Trophoblast cell (in vitro differentiated cells and primary cell): ENCODE data around the gene OR5H14.
"Not testable (repeated sequence)": the region's sequence is repeated elsewhere in the genome, so short reads cannot be mapped to it uniquely, and the experiment has no call there.

Source experiments
- DNase-seq, 2 donors: peaks; one replicate each; pipeline ENCODE4 v3.0.0-alpha.2; 2016
- H2AFZ ChIP-seq: 2 replicates; pipeline ENCODE4 v1.6.1; 2013; ENCODE audit warnings: low read length, moderate library complexity, mild to moderate bottlenecking; ENCODE audit not compliant: insufficient read depth, poor library complexity
- H2AK5ac ChIP-seq: 2 replicates; pipeline ENCODE4 v1.6.1; 2013; ENCODE audit warnings: mild to moderate bottlenecking, low read length
- H2BK120ac ChIP-seq: 2 replicates; pipeline ENCODE4 v1.6.1; 2013; ENCODE audit warnings: low read length, mild to moderate bottlenecking, moderate library complexity; ENCODE audit not compliant: insufficient read depth, poor library complexity
- H2BK12ac ChIP-seq: 2 replicates; pipeline ENCODE4 v1.6.1; 2013; ENCODE audit warnings: mild to moderate bottlenecking, low read length, moderate library complexity
- H2BK5ac ChIP-seq: 2 replicates; pipeline ENCODE4 v1.6.1; 2013; ENCODE audit warnings: low read length, low read depth, moderate library complexity, mild to moderate bottlenecking; ENCODE audit not compliant: poor library complexity
- H3K14ac ChIP-seq: 2 replicates; pipeline ENCODE4 v1.6.1; 2013; ENCODE audit warnings: mild to moderate bottlenecking, low read length
- H3K18ac ChIP-seq: 2 replicates; pipeline ENCODE4 v1.6.1; 2013; ENCODE audit warnings: mild to moderate bottlenecking, low read length
- H3K23ac ChIP-seq: 2 replicates; pipeline ENCODE4 v1.6.1; 2013; ENCODE audit warnings: low read length
- H3K27ac ChIP-seq: 2 replicates; pipeline ENCODE4 v1.5.1; 2013; ENCODE audit warnings: low read depth, mild to moderate bottlenecking, inconsistent platforms, low read length, moderate library complexity
- H3K27me3 ChIP-seq: 2 replicates; pipeline ENCODE4 v1.6.1; 2013; ENCODE audit warnings: inconsistent platforms, mild to moderate bottlenecking, low read length, moderate library complexity; ENCODE audit not compliant: insufficient read depth
- H3K36me3 ChIP-seq, 2 experiments: 1 replicate in 1 of 2; 2 replicates in 1 of 2; pipeline ENCODE4 v1.6.1; 2013; ENCODE audit warnings: low read length in 2 of 2, mild to moderate bottlenecking in 2 of 2, moderate library complexity in 1 of 2; ENCODE audit not compliant: insufficient read depth in 2 of 2, control insufficient read depth in 1 of 2
- H3K4ac ChIP-seq: 2 replicates; pipeline ENCODE4 v1.6.1; 2013; ENCODE audit warnings: low read depth, mild to moderate bottlenecking, low read length, moderate library complexity
- H3K4me1 ChIP-seq, 2 experiments: 1 replicate in 1 of 2; 2 replicates in 1 of 2; pipeline ENCODE4 v1.6.1; 2013; ENCODE audit warnings: low read length in 2 of 2, mild to moderate bottlenecking in 2 of 2, moderate library complexity in 1 of 2; ENCODE audit not compliant: insufficient read depth in 2 of 2, control insufficient read depth in 1 of 2
- H3K4me2 ChIP-seq: 2 replicates; pipeline ENCODE4 v1.6.1; 2013; ENCODE audit warnings: inconsistent platforms, mild to moderate bottlenecking, low read length, moderate library complexity
- H3K4me3 ChIP-seq: 2 replicates; pipeline ENCODE4 v1.5.1; 2013; ENCODE audit warnings: mild to moderate bottlenecking, low read depth, low read length, inconsistent platforms
- H3K79me1 ChIP-seq: one replicate; pipeline ENCODE4 v1.6.1; 2013; ENCODE audit warnings: low read length
- H3K79me2 ChIP-seq: 2 replicates; pipeline ENCODE4 v1.6.1; 2013; ENCODE audit warnings: low read length, mild to moderate bottlenecking; ENCODE audit not compliant: control insufficient read depth, insufficient read depth, poor library complexity
- H3K9ac ChIP-seq: 2 replicates; pipeline ENCODE4 v1.6.1; 2013; ENCODE audit warnings: mild to moderate bottlenecking, low read length
- H3K9me3 ChIP-seq: 2 replicates; pipeline ENCODE4 v1.6.1; 2013; ENCODE audit warnings: low read depth, mild to moderate bottlenecking, control low read depth, inconsistent platforms, low read length; ENCODE audit not compliant: insufficient read depth
- H4K12ac ChIP-seq: 2 replicates; pipeline ENCODE4 v1.6.1; 2013; ENCODE audit warnings: low read depth, mild to moderate bottlenecking, low read length, moderate library complexity
- H4K8ac ChIP-seq: 2 replicates; pipeline ENCODE4 v1.6.1; 2013; ENCODE audit warnings: low read depth, mild to moderate bottlenecking, low read length, moderate library complexity
- H4K91ac ChIP-seq: one replicate; pipeline ENCODE4 v1.6.1; 2013; ENCODE audit warnings: low read depth, mild to moderate bottlenecking, low read length, moderate library complexity
- WGBS: extraction: QIAGEN DNeasy Blood & Tissue Kit; methylation state at CpG from one replicate; pipeline ENCODE4 v1.1.7; 2013; ENCODE audit warnings: missing lambda C conversion rate; ENCODE audit not compliant: insufficient read length, insufficient coverage; ENCODE audit errors: extremely low coverage; 5-methylcytosine and 5-hydroxymethylcytosine counted together

Gene OR5H14

DNA sequence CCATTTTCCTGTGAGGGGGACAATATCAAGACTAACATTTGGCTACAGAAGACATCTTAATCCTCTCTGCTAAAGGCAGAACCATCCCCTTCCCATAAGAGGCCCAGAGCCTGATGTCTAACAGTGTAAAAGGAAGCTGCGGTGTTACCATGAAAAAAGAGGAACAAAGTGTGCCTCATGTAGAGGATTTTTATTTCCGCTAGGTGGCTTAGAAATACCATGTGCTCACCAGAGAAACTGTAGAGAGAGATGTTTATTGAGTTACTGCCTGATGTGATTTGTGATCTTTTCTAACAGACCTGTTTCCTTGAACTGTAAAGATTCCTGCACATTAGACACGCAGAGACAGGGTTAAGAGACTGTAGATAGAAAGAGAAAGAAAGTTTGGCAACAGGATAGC lies 41.3 kb downstream of the OR5H14 start:
- no peak overlapping the region for H2BK120ac ChIP-seq
- no peak overlapping the region for H3K9ac ChIP-seq
- H3K27me3 ChIP-seq, result no peaks in the 10 kb centered on the region
- H3K36me3 ChIP-seq, result no peaks in the 10 kb centered on the region
- H2AFZ ChIP-seq, result no peak overlapping the region
- no peaks in the 10 kb centered on the region for H3K79me2 ChIP-seq
- peak in 1 of 2 donors; percentile 70 for DNase-seq
- no peak overlapping the region for H3K18ac ChIP-seq
- no peak overlapping the region for H3K4ac ChIP-seq
- H4K12ac ChIP-seq, result no peak overlapping the region
- H2AK5ac ChIP-seq, result no peak overlapping the region
- H3K4me1 ChIP-seq, result peaks cover 0 to 2% of the 10 kb centered on the region in 2 experiments
- H3K9me3 ChIP-seq, result no peaks in the 10 kb centered on the region
- H3K27ac ChIP-seq, result no peak overlapping the region
- WGBS, result no CpG with 5 or more reads among the region's 3 CpGs
- H2BK5ac ChIP-seq, result no peak overlapping the region
- no peak overlapping the region for H3K23ac ChIP-seq
- no peak overlapping the region for H3K4me2 ChIP-seq
- H3K4me3 ChIP-seq, result no peak overlapping the region
- no peak overlapping the region for H4K91ac ChIP-seq
- H2BK12ac ChIP-seq, result no peak overlapping the region
- H3K14ac ChIP-seq, result no peak overlapping the region
- H3K79me1 ChIP-seq, result no peaks in the 10 kb centered on the region
- no peak overlapping the region for H4K8ac ChIP-seq

DNA sequence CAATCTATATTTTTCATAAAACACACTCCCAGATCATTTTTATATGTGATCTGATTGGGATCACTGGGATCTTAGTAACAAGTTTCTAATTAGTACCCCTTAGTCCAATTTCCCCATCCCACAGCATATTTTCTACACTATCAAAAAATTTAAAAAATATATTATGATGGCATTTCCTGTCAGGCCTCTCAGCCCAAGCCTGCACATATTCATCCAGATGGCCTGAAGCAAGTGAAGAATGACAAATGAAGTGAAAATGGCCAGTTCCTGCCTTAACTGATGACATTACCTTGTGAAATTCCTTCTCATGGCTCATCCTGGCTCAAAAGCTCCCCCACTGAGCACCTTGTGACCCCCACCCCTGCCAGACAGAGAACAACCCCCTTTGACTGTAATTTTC lies 43.6 kb downstream of the OR5H14 start:
- H3K27ac ChIP-seq, H3K23ac ChIP-seq, H4K12ac ChIP-seq, H3K79me2 ChIP-seq, H2BK120ac ChIP-seq, H3K27me3 ChIP-seq, H2BK5ac ChIP-seq, H2BK12ac ChIP-seq, H4K8ac ChIP-seq, H3K4ac ChIP-seq, H3K9me3 ChIP-seq, H3K14ac ChIP-seq, H3K4me1 ChIP-seq, H4K91ac ChIP-seq, H3K4me3 ChIP-seq, H3K4me2 ChIP-seq, H2AK5ac ChIP-seq, H3K36me3 ChIP-seq, H3K18ac ChIP-seq, H3K9ac ChIP-seq, H2AFZ ChIP-seq, H3K79me1 ChIP-seq: not testable (repeated sequence)
- DNase-seq, result peak; percentile 57 to 82

DNA sequence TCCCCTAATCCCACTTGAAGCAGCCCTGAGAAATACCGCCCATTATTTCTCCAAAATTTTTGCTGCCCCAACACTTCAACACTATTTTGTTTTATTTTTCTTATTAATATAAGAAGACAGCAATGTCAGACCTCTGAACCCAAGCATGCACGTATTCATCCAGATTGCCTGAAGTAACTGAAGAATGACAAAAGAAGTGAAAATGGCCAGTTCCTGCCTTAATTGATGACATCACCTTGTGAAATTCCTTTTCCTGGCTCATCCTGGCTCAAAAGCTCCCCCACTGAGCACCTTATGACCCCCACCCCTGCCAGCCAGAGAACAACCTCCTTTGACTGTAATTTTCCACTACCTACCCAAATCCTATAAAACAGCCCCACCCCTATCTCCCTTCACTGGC lies 49.0 kb downstream of the OR5H14 start:
- not testable (repeated sequence) for H4K91ac ChIP-seq

DNA sequence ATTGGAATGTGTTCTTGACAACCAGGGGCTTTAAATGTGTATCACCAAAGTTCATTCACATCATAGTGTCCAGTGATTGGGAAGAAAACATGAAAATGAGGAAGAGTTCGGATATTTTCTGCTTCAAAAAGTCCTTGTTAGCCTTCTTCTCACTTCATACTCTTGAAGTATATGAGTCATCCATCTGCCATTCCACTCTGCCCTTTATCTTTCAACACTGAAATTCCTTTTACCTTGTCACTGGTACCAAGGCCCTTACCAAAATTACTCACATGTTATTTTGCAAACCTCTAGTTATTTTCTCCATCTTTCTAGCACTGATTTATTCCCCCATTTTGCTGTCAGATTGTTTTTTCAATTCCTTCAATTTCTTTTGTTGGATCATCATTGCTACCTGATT lies 51.7 kb downstream of the OR5H14 start:
- H4K12ac ChIP-seq, result no peak overlapping the region
- peak in 1 of 2 donors; percentile 77 for DNase-seq
- no peaks in the 10 kb centered on the region for H3K79me1 ChIP-seq
- H3K4me3 ChIP-seq, result no peak overlapping the region
- H3K23ac ChIP-seq, result no peak overlapping the region
- no peaks in the 10 kb centered on the region for H3K36me3 ChIP-seq
- H4K91ac ChIP-seq, result no peak overlapping the region
- H2BK5ac ChIP-seq, result no peak overlapping the region
- H3K4me2 ChIP-seq, result no peak overlapping the region
- no peak overlapping the region for H2AFZ ChIP-seq
- H2BK120ac ChIP-seq, result no peak overlapping the region
- WGBS, result no CpG with 5 or more reads among the region's 1 CpG
- H3K79me2 ChIP-seq, result no peaks in the 10 kb centered on the region
- no peaks in the 10 kb centered on the region for H3K4me1 ChIP-seq
- no peak overlapping the region for H3K14ac ChIP-seq
- no peak overlapping the region for H3K4ac ChIP-seq
- no peak overlapping the region for H2AK5ac ChIP-seq
- no peak overlapping the region for H4K8ac ChIP-seq
- H2BK12ac ChIP-seq, result no peak overlapping the region
- H3K18ac ChIP-seq, result no peak overlapping the region
- H3K9ac ChIP-seq, result no peak overlapping the region
- H3K27me3 ChIP-seq, result no peaks in the 10 kb centered on the region
- no peaks in the 10 kb centered on the region for H3K9me3 ChIP-seq
- H3K27ac ChIP-seq, result no peak overlapping the region

More for the DNA sequence above, 49.0 kb downstream of the OR5H14 start:
- not testable (repeated sequence) for H3K18ac ChIP-seq, H2BK120ac ChIP-seq, H3K14ac ChIP-seq, DNase-seq, H4K8ac ChIP-seq, H2AFZ ChIP-seq, H3K4me3 ChIP-seq, H3K36me3 ChIP-seq, H3K79me1 ChIP-seq, H3K23ac ChIP-seq, H2BK12ac ChIP-seq, H3K27me3 ChIP-seq, H4K12ac ChIP-seq, H2BK5ac ChIP-seq, H3K4me2 ChIP-seq, H3K4ac ChIP-seq, H3K4me1 ChIP-seq, H3K27ac ChIP-seq, H3K79me2 ChIP-seq, H2AK5ac ChIP-seq, H3K9ac ChIP-seq, H3K9me3 ChIP-seq
- WGBS, result no CpG with 5 or more reads among the region's 2 CpGs
